IgD-negative memory B cell (primary cell): ENCODE results near the gene DDT. TPM values are rescaled to one million over a fixed set of nuclear protein-coding genes. Genes with fewer than 3 reads are reported as not detected.
"Not testable (repeated sequence)": the region's sequence is repeated elsewhere in the genome, so short reads cannot be mapped to it uniquely, and the experiment has no call there.

ENCODE experiments used
- H3K27ac Mint-ChIP-seq, 3 donors: one replicate each; pipeline ENCODE4 v1.8.0; 2020 to 2022; ENCODE audit warnings: mild to moderate bottlenecking in 3 of 3, mixed read lengths in 3 of 3, moderate library complexity in 1 of 3
- H3K27me3 Mint-ChIP-seq: one replicate; pipeline ENCODE4 v1.8.0; 2021; ENCODE audit warnings: mixed read lengths
- H3K36me3 Mint-ChIP-seq: one replicate; pipeline ENCODE4 v1.8.0; 2020; ENCODE audit warnings: mild to moderate bottlenecking, mixed read lengths
- H3K4me1 Mint-ChIP-seq, 3 donors: one replicate each; pipeline ENCODE4 v1.8.0; 2020 to 2022; ENCODE audit warnings: mixed read lengths in 3 of 3, mild to moderate bottlenecking in 1 of 3
- H3K4me3 Mint-ChIP-seq, 4 donors: one replicate each; pipeline ENCODE4 v1.8.0; 2020 to 2022; ENCODE audit warnings: mild to moderate bottlenecking in 4 of 4, mixed read lengths in 4 of 4, moderate library complexity in 3 of 4
- H3K9me3 Mint-ChIP-seq, 3 donors: one replicate each; pipeline ENCODE4 v1.8.0; 2020 to 2021; ENCODE audit warnings: mixed read lengths in 3 of 3, mild to moderate bottlenecking in 1 of 3
- polyA plus RNA-seq: library from polyadenylated mRNA; unstranded; fragments of 300-500 nt; fragmentation: Illumina TruSeq; gene quantifications from one replicate; pipeline ENCODE4 v1.2.3, GENCODE V29; 2021

DDT gene
- polyA plus RNA-seq, 1 donor from 2014 or later: 158 TPM

DNA sequence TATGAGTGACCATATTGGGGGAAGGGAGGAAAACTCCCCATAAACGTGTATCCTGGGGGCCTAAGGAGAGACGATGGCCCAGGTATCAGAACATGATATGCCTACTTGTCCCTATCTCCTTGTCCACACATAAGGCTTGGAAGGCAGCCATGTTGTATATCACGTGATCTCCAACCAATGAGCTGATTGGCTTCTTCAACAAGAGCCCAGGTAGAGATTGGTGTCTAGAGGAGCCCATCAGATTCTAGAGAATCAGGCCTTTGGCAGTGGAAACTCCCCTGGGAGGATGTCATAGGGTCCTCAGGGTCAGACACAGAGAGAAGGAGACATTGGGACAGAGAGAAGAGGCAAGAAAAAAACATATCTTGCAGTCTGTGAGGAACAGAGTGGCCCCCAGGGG lies 26.9 kb downstream of the DDT start:
- not testable (repeated sequence) for H3K27me3 Mint-ChIP-seq, H3K36me3 Mint-ChIP-seq

DNA sequence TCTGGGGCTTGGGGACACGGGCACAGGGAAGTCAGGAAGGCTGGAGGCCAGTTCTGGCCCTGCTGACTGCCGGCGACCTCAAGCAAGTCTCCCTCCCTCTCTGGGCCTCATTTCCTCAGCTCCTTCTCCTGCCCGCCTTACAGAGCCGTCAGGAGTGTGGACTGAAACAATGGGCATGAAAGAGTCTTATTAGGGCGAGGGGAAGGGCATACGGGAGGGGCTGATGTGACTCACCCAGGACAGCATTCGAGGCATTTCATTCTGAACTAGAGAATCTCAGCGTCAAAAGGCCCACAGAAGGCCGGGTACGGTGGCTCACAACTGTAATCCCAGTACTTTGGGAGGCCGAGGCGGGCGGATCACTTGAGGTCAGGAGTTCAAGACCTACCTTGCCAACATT lies 34.1 kb downstream of the DDT start:
- not testable (repeated sequence) for H3K36me3 Mint-ChIP-seq, H3K4me1 Mint-ChIP-seq, H3K4me3 Mint-ChIP-seq, H3K27ac Mint-ChIP-seq, H3K9me3 Mint-ChIP-seq, H3K27me3 Mint-ChIP-seq

More for the DNA sequence above, 26.9 kb downstream of the DDT start:
- not testable (repeated sequence) for H3K27ac Mint-ChIP-seq, H3K4me1 Mint-ChIP-seq, H3K4me3 Mint-ChIP-seq, H3K9me3 Mint-ChIP-seq

DNA sequence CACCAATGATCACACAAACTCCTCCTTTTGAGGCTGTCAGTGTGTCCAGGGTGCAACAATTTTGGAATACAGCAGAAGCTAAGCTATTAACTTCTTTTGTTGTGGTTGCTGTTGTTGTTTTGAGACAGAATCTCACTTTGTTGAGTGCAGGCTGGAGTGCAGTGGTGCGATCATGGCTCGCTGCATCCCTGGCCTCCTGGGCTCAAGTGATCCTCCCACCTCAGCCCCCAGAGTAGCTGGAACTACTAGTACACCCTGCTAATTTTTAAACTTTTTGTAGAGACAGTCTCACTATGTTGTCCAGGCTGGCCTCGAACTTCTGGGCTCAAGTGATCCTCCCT lies 35.3 kb downstream of the DDT start:
- H3K27ac Mint-ChIP-seq: no peak overlapping the region
- no peaks in the 10 kb centered on the region for H3K9me3 Mint-ChIP-seq
- no peaks in the 10 kb centered on the region for H3K36me3 Mint-ChIP-seq
- H3K27me3 Mint-ChIP-seq: no peaks in the 10 kb centered on the region
- H3K4me1 Mint-ChIP-seq: no peaks in the 10 kb centered on the region
- no peak overlapping the region for H3K4me3 Mint-ChIP-seq

DNA sequence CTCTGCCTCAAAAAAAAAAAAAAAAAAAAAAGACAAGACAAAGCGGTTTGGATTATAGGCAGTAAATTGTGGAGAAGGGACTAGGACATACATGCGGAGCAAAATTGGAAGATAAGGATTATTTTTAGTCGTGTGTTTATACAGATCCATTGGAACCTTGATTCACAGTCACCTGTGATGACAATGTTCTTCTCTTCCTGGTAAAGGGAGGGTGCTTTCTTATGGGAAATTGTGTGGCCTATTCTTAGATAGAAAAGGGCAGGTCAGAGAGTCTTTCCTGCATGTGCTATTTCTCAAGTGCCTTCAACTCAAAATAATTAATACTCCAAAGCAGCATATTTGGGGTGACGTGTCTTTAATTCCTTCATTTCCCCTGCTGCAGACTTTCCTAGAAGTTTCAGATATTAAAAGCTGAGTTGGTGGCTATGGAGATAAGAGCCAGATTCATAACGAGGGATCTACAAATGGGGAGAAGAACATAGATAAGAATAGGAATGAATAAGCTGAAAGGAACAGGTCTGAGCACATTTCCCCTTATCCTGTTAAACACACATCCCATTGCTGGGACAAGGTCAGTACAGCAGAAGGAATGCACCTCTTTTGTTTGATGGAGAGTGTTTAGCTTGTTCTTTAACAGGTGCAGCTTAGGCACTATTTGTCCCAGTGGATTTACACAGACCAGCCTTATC lies 35.8 kb downstream of the DDT start:
- Mint-ChIP-seq H3K27ac (no peak overlapping the region), H3K4me1 (no peaks in the 10 kb centered on the region), H3K4me3 (no peak overlapping the region), H3K27me3 (no peaks in the 10 kb centered on the region), H3K36me3 (no peaks in the 10 kb centered on the region), H3K9me3 (no peaks in the 10 kb centered on the region)

DNA sequence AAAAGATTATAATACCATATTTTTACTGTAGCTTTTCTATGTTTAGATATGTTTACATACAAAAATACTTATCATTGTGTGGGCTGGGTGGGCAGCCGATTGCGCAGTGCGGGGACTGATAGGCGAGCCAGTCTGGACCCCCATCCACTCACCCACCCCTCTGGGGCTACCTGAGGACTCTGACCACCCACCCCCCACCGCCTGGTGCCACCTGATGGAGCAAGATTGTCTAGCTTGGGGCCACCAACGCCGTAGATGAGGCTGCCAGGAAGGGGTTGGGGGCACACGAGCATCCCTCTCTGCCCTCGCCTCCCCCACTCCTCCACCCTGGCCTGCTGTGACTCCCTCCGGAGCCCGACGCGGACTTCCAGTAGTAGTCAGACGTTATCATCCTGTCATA lies 47.7 kb downstream of the DDT start:
- Mint-ChIP-seq H3K9me3 (peaks cover 7 to 11% (median 7%) of the 10 kb centered on the region in 3 donors), H3K27ac (no peak overlapping the region)

DNA sequence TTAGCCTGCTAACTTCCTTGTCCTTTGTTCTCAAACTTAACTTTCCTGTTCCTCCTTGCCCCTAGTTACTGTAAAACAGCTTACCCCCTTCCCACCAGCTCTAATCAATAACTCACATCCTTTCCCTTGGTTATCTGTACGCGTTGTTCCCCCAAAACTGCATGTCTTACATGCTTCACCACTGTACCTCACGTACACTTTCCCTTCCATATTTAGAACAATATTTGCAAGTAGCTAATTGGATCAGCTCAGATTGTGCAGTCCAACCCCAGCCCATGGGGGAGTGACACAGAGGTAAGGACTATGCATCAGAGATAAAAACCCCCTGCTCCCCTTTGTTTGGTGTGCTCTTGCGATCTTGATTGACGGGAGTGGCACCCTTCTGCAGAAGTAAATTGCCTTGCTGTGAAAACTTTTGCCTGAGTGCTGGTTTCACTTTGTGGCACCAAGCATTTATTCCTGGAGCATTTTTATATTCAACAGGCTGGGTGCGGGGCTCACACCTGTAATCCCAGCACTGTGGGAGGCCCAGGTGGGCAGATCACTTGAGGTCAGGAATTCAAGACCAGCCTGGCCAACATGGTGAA lies 49.1 kb downstream of the DDT start:
- Mint-ChIP-seq H3K4me1 (peaks cover 3 to 12% (median 4%) of the 10 kb centered on the region in 3 donors), H3K27ac (no peak overlapping the region), H3K4me3 (no peak overlapping the region), H3K9me3 (peaks cover 6 to 11% (median 7%) of the 10 kb centered on the region in 3 donors), H3K27me3 (no peaks in the 10 kb centered on the region), H3K36me3 (peaks cover 24% of the 10 kb centered on the region)

More for the DNA sequence above, 47.7 kb downstream of the DDT start:
- no peaks in the 10 kb centered on the region for H3K27me3 Mint-ChIP-seq
- H3K4me1 Mint-ChIP-seq: peaks cover 3 to 12% (median 4%) of the 10 kb centered on the region in 3 donors
- no peak overlapping the region for H3K4me3 Mint-ChIP-seq
- peaks cover 25% of the 10 kb centered on the region for H3K36me3 Mint-ChIP-seq

DNA sequence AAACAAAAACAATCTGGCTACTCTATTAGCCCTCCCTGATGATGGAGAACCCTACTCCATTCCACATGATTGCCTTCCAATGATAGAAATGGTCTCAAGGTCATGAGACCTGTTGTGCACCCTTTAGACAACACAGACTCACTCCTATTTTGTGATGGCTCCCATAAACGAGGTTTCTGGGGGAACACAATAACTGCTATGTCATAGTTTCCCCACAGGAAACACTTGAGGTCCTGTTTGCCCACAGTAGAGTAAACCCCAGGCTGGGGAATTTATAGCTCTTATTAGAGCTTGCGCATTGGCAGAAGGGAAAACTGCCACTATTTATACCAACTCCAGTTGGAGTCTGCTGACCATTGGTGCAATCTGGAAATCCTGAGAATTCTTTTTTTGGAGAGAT lies 51.3 kb downstream of the DDT start:
- Mint-ChIP-seq H3K9me3 (peaks cover 6 to 11% (median 7%) of the 10 kb centered on the region in 3 donors), H3K4me1 (peaks cover 0 to 4% (median 0%) of the 10 kb centered on the region in 3 donors), H3K27me3 (no peaks in the 10 kb centered on the region), H3K4me3 (no peak overlapping the region), H3K36me3 (peaks cover 24% of the 10 kb centered on the region), H3K27ac (no peak overlapping the region)

DNA sequence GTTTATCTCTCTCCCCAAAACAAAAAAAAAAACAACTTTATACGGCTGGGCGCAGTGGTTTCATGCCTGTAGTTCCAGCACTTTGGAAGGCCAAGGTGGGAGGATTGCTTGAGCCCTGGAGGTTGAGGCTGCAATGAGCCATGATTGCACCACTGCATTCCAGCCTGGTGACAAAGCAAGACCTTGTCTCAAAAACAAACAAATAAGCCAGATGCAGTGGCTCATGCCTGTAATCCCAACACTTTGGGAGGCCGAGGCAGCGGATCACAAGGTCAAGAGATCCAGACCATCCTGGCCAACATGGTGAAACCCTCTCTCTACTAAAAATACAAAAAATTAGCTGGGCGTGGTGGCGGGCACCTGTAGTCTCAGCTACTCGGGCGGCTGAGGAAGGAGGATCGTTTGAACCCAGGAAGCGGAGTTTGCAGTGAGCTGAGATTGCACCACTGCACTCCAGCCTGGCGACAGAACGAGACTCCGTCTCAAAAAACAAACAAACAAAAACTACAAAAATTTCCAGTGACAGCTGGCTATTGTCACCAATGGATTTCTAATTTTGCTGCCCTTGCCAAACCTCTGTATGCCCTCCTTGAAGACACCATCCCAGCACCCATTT lies 52.5 kb downstream of the DDT start:
- not testable (repeated sequence) for H3K4me3 Mint-ChIP-seq, H3K27ac Mint-ChIP-seq
- H3K36me3 Mint-ChIP-seq: peaks cover 23% of the 10 kb centered on the region

More for the DNA sequence above, 52.5 kb downstream of the DDT start:
- peaks cover 4 to 11% (median 7%) of the 10 kb centered on the region in 3 donors for H3K9me3 Mint-ChIP-seq
- not testable (repeated sequence) for H3K27me3 Mint-ChIP-seq, H3K4me1 Mint-ChIP-seq

Other genes starting within 250 kb of the DDT start
- gene ZNF70, start 223.3 kb downstream of the DDT start, polyA plus RNA-seq: 0.20 TPM
- gene VPREB3, start 220.0 kb downstream of the DDT start, polyA plus RNA-seq: 1,081 TPM
- not detected for gene C22orf15, start 211.5 kb downstream of the DDT start, polyA plus RNA-seq
- gene CHCHD10, start 206.5 kb downstream of the DDT start, polyA plus RNA-seq: 70.6 TPM
- gene MMP11, start 201.6 kb downstream of the DDT start, polyA plus RNA-seq: 6.6 TPM
- gene SMARCB1, start 187.5 kb downstream of the DDT start, polyA plus RNA-seq: 117 TPM
- gene DERL3, start 135.4 kb downstream of the DDT start, polyA plus RNA-seq: 49.4 TPM
- 20.7 TPM for gene SLC2A11, start 116.6 kb downstream of the DDT start, polyA plus RNA-seq
- 1,216 TPM for gene MIF, start 80.1 kb downstream of the DDT start, polyA plus RNA-seq
- not detected for gene GSTT2B, start 13.2 kb downstream of the DDT start, polyA plus RNA-seq
- 1.7 TPM for gene DDTL, start 7.6 kb downstream of the DDT start, polyA plus RNA-seq
- not detected for gene GSTT2, start 5.7 kb upstream of the DDT start, polyA plus RNA-seq
- not detected for gene GSTT4, start 31.0 kb upstream of the DDT start, polyA plus RNA-seq
- gene CABIN1, start 36.9 kb upstream of the DDT start, polyA plus RNA-seq: 9.0 TPM
- gene SUSD2, start 207.0 kb upstream of the DDT start, polyA plus RNA-seq: not detected